Astrocyte of the spinal cord (primary cell): ENCODE results near the gene ZDHHC21.

Source experiments
- DNase-seq: peaks from one replicate; pipeline ENCODE4 v3.0.0; 2011; ENCODE audit warnings: low read depth, low spot score
- H3K4me3 ChIP-seq: 2 replicates; pipeline ENCODE4 v1.5.1; 2011; ENCODE audit warnings: low read depth, mild to moderate bottlenecking, low read length, moderate library complexity
- CTCF ChIP-seq: IDR thresholded peaks from 2 replicates; pipeline ENCODE4 v1.5.1; 2012; ENCODE audit warnings: low read depth, mild to moderate bottlenecking, low read length, inconsistent platforms
- in situ Hi-C: cut with HindIII; loops from 2 replicates; pipeline ENCODE4 v1.10.0; 2017; ENCODE audit warnings: low sequenced_read_pairs

The ZDHHC21 gene

GRCh38 chr9:14593406-14593805, 99.8 kb downstream of the ZDHHC21 start:
- no peak for TF ChIP-seq CTCF
- no peak overlapping the region for H3K4me3 ChIP-seq
- no peak for DNase-seq
- in situ Hi-C loops: no loop called here

GRCh38 chr9:14591411-14591810, 101.8 kb downstream of the ZDHHC21 start:
- in situ Hi-C loops: no loop called here
- no peak for TF ChIP-seq CTCF
- no peak for DNase-seq
- no peak overlapping the region for H3K4me3 ChIP-seq

GRCh38 chr9:14585730-14586473, 107.3 kb downstream of the ZDHHC21 start:
- no peak for TF ChIP-seq CTCF
- DNase-seq: no peak
- in situ Hi-C loops: no loop called here
- H3K4me3 ChIP-seq: no peak overlapping the region

GRCh38 chr9:14584571-14584970, 108.7 kb downstream of the ZDHHC21 start:
- DNase-seq: no peak
- in situ Hi-C loops: no loop called here
- TF ChIP-seq CTCF: no peak
- H3K4me3 ChIP-seq: no peak overlapping the region

- TF ChIP-seq CTCF: no peak
- no peak for DNase-seq
- no peak overlapping the region for H3K4me3 ChIP-seq
- in situ Hi-C loops: no loop called here
These were observed 115.2 kb downstream of the ZDHHC21 start for GRCh38 chr9:14578030-14578429.

- H3K4me3 ChIP-seq: no peak overlapping the region
- in situ Hi-C loops: no loop called here
- DNase-seq: no peak
- TF ChIP-seq CTCF: no peak
These were observed 119.1 kb downstream of the ZDHHC21 start for GRCh38 chr9:14574173-14574572.

- in situ Hi-C loops: no loop called here
- DNase-seq: no peak
- TF ChIP-seq CTCF: no peak
- no peak overlapping the region for H3K4me3 ChIP-seq
These were observed 119.9 kb downstream of the ZDHHC21 start for GRCh38 chr9:14573319-14573718.
